ENCODE measurements around the gene NDUFAB1.
A peak's percentile ranks its signal among the peaks of the same experiment; 100 is the strongest.
"Not testable (repeated sequence)": the region's sequence is repeated elsewhere in the genome, so short reads cannot be mapped to it uniquely, and the experiment has no call there.

NDUFAB1 gene

GRCh38 chr16:23595951-23596720, at the start of gene NDUFAB1:
Gene NDUFAB1 (minus strand): TSS chr16:23596316. CDS start chr16:23596290, 26 bp downstream.
- DNase-seq = peak; percentile 92

- DNase-seq = no peak
These were observed 46.2 kb upstream of the NDUFAB1 start for GRCh38 chr16:23642246-23642774.

- DNase-seq = peak; percentile 81
These were observed 45.0 kb upstream of the NDUFAB1 start, which contains the start of the genes DCTN5 and PALB2 for GRCh38 chr16:23640931-23641765. Gene DCTN5 (plus strand): TSS chr16:23641466. CDS start chr16:23641543, 77 bp downstream. Gene PALB2 (minus strand): TSS chr16:23641310. CDS start chr16:23641157, 153 bp downstream.

GRCh38 chr16:23640615-23640930, 44.5 kb upstream of the NDUFAB1 start:
- peak; percentile 32 for DNase-seq

GRCh38 chr16:23635958-23636357, 39.8 kb upstream of the NDUFAB1 start:
- no peak for DNase-seq

- DNase-seq = no peak
These were observed 38.4 kb upstream of the NDUFAB1 start for GRCh38 chr16:23634461-23635036.

GRCh38 chr16:23631874-23632273, 35.8 kb upstream of the NDUFAB1 start:
- DNase-seq = not testable (repeated sequence)

- no peak for DNase-seq
These were observed 33.4 kb upstream of the NDUFAB1 start for GRCh38 chr16:23629516-23629915.

GRCh38 chr16:23624092-23624491, 28.0 kb upstream of the NDUFAB1 start:
- no peak for DNase-seq

GRCh38 chr16:23615805-23616204, 19.7 kb upstream of the NDUFAB1 start:
- DNase-seq = no peak

- DNase-seq = no peak
These were observed 15.8 kb upstream of the NDUFAB1 start for GRCh38 chr16:23611936-23612335.

- DNase-seq = not testable (repeated sequence)
These were observed 14.8 kb upstream of the NDUFAB1 start for GRCh38 chr16:23610905-23611304.

- no peak for DNase-seq
These were observed 13.8 kb upstream of the NDUFAB1 start for GRCh38 chr16:23609929-23610328.

- no peak for DNase-seq
These were observed 12.1 kb upstream of the NDUFAB1 start for GRCh38 chr16:23608194-23608593.

- no peak for DNase-seq
These were observed 11.6 kb upstream of the NDUFAB1 start for GRCh38 chr16:23607726-23608125.

- no peak for DNase-seq
These were observed 1.1 kb upstream of the NDUFAB1 start for GRCh38 chr16:23597003-23597756.

GRCh38 chr16:23595246-23595950, 718 bp downstream of the NDUFAB1 start:
- DNase-seq = no peak

- no peak for DNase-seq
These were observed 1.9 kb downstream of the NDUFAB1 start for GRCh38 chr16:23594186-23594585.

GRCh38 chr16:23590181-23590580, 5.9 kb downstream of the NDUFAB1 start:
- no peak for DNase-seq

GRCh38 chr16:23587726-23588125, 8.4 kb downstream of the NDUFAB1 start:
- DNase-seq = no peak

GRCh38 chr16:23584186-23585076, 11.7 kb downstream of the NDUFAB1 start:
- DNase-seq = no peak

All from activated CD8-positive, alpha-beta memory T cell treated with anti-CD3 and anti-CD28 coated beads, Interleukin-2, amount 50 U/mL, for 4 hours (primary cell).